GM18873 (cell line): ENCODE data around the gene WAC.

Experiments
- ATAC-seq: cut with Tn5 transposase; IDR thresholded peaks from one replicate; pipeline ENCODE4 v1.9.1; 2021; ENCODE audit warnings: mild to moderate bottlenecking, moderate library complexity, moderate number of reproducible peaks; ENCODE audit not compliant: unreplicated experiment, low FRiP score

WAC gene

GRCh38 chr10:28530751-28531150 lies 2.2 kb upstream of the WAC start:
- ATAC-seq: no peak

DNA sequence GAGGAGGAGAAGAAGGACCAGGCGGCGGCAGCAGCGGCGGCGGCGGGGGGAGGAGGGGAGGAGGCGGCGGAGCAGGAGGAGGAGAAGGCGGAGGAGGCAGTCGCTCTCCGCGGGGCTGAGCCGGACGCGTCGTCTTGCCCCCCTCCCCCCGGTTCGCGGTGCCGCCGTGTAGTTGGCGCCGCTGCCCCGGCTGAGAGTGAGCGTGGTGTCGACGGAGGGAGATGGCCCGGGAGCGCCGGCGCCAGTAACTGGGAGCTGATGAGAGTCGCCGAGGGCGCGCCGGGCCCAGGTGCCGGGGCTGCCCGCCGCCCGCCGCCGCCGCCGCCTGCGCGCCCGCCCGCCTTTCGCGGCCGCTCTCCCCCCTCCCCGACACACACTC lies 257 bp downstream of the WAC start:
- ATAC-seq: no peak

DNA sequence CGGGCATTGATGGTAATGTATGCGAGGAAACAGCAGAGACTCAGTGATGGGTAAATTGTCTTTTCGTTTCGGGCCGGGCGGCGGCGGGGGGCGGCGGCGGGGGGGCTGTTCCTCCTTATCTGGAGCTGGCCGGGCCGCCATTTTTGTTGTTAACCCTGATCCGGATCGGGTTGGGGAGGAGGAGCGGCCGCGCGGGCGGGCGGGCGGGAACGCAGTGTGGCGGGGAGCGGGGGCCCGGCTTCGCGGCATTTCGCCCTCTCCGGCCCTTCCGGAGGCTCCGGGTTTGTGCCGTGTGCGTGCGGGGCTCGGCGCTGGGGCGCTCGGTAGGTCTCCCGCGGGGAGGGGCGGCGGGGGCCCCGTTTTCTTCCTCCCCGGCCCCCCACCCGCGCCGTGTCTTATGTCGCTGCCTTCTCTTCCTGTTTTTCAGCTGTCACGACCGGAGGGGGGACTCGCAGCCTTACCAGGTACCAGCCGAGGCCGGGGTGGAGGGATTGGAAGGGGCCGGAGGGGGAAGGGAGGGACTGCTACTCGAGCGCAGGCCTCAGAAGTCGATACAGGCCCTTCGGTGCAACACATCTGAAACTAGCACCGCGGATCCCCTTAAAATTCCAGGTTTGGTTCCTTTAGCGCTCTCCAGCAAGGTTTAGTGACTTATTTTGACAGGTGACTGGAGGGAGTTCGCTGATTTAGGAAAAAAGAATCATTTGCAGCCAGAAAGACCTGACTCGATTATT lies 820 bp downstream of the WAC start:
- ATAC-seq: no peak

GRCh38 chr10:28535846-28536245 lies 2.9 kb downstream of the WAC start:
- ATAC-seq: no peak

DNA sequence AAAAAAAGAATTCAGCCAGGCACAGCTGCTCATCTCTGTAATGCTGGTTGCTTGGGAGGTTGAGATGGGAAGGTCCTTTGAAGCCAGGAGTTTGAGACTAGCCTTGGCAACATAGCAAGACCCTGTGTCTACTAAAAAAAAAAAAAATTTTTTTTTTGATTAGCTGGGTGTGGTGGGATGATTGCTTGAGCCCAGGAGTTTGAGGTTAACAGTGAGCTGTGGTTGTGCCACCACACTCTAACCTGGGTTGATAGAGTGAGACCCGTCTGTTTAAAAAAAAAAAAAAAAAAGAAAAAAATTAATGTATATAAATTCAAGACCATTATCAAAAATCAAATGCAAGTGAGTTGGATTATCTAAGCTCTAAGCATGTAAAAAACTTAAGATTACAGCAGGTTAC lies 5.7 kb downstream of the WAC start:
- ATAC-seq: no peak

- ATAC-seq: no peak
Observed at GRCh38 chr10:28540145-28540544, 7.2 kb downstream of the WAC start.

DNA sequence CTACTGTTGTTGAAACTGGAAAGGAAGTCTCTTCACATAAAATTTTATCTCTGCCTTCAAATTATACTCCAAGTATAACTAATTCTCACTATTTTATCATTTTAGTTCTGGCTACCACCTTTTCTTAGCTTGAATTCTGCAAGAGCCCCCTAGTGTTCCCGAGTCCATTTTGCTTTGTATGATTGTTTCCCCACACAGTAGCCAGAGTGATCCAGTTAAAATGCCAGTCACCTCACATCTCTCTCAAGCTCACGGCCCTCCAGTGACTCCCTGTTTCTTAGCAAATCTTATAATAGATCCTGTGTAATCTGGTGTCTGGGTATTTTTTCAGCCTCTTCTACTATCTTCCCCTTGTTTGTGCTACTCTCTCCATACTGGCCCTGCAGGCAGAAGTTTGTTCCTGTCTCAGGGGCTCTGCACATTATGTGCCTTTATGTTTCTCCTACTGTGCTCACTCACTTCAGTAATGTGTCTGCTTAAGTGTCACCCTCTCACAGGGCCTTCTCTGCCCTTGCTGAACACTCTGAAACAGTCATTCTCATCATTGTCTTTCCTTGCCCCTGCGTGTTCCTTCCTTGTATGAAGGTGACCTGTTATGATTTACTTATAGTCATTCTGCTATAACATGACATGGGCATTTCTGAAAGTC lies 8.9 kb downstream of the WAC start:
- ATAC-seq: no peak

DNA sequence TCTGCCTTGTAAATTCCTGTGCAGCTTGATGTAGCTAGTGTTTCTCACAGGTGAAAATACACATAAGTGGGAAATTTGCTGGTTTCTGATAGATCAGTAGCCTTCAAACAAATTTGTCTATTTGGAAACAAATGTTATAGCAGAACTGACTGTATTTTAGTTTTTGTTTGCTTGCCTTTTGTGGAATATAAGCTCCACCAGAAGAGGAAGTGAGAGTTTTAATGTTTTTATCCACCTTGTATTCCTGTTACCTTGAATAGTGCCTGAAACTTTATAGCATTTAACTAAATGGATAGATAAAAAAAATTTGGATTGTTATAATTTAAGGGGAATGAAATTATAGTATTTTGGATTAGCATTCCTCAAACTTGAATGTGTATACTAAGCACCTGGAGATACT lies 9.8 kb downstream of the WAC start:
- ATAC-seq: no peak

DNA sequence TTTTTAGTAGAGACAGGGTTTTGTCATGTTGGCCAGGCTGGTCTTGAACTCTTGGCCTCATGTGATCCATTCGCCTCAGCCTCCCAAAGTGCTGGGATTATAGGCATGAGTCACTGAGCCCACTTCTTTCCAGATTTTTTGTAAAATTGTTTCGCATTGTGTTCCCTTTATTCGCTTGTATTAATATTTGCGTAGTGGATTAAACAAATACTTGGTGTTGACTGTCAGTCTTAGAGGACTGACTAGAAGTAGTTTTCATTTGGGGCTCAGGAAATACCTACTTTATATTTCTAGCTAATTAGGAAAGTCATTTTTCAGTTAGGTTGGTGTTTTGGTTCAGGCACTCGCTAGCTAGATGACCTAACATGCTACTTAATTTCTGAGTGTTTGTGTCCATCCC lies 11.1 kb downstream of the WAC start:
- ATAC-seq: no peak

- ATAC-seq: no peak
Observed at GRCh38 chr10:28545967-28546644, 13.2 kb downstream of the WAC start.

- no peak for ATAC-seq
Observed at GRCh38 chr10:28548781-28549498, 16.0 kb downstream of the WAC start.

DNA sequence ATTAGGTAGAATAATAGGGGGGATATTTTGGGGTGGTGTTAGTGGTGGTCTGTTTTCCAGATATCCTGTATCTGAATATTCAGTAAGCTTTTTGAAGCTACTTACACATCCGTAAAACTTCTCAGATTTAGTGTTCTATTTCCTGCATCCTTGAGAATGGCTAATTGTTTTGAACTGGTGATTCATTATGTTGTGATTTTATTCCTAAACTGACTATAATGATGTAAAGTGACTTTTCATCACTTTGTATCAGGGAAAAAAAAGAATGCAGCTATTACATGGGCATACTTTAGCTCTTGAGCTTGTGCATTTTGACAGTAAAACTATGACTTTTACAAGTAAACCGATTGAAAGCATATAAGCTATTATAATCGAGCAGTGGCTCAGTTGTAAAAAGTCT lies 18.2 kb downstream of the WAC start:
- ATAC-seq: no peak

DNA sequence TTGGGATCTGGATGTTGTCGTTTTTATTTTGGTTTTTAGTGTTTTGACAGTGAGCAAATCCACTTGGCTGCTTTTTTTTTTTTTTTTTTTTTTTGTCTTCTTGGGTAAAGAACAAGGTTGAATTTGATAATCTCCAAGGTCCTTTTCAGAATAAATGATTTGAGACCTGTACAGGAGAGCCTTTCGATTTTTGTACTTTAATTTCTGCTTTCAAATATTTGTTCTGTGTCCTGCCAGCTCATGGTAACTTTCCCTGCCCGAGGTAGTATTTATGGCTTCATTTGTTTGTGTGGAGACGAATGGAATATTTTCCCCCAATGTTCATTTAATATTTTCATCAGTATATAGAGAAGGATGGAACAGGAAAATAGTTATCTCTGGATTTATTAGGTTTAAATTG lies 19.9 kb downstream of the WAC start:
- ATAC-seq: no peak

DNA sequence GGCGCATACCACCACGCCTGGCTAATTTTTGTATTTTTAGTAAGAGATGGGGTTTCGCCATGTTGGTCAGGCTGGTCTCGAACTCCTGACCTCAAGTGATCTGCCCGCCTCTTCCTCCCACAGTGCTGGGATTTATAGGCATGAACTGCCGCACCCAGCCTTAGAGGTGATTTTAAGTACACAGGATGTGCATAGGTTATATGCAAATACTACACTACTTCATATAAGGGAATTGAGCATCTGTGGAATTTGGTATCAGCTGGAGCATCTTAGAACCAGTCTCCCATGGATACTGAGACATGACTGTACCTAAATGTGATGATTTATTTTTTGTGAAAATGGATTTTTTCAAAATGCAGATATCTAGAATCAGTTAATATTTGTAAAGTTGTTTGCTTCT lies 21.1 kb downstream of the WAC start:
- no peak for ATAC-seq

GRCh38 chr10:28554952-28555351 lies 22.0 kb downstream of the WAC start:
- no peak for ATAC-seq

- no peak for ATAC-seq
Observed at GRCh38 chr10:28555358-28555757, 22.4 kb downstream of the WAC start.

GRCh38 chr10:28556142-28556541 lies 23.2 kb downstream of the WAC start:
- no peak for ATAC-seq

DNA sequence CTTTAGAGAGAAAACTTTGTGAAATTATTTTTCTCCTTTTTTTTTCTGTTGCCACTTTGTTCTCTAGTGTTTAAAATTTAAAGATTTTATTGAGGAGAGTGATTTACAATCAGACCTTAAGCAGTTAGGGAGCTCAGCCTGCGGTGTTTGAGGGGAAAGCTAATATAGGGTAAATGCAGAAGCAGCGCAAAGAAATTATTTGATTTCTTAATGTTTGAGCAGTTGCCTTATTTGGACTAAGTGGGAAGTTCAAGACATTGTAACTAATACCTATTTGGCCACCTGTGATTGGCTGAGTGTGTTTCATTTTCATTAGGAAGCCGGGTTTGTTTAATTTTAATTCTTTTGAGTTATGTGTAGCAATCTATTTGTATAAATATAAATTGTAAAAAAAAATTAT lies 25.3 kb downstream of the WAC start:
- no peak for ATAC-seq

DNA sequence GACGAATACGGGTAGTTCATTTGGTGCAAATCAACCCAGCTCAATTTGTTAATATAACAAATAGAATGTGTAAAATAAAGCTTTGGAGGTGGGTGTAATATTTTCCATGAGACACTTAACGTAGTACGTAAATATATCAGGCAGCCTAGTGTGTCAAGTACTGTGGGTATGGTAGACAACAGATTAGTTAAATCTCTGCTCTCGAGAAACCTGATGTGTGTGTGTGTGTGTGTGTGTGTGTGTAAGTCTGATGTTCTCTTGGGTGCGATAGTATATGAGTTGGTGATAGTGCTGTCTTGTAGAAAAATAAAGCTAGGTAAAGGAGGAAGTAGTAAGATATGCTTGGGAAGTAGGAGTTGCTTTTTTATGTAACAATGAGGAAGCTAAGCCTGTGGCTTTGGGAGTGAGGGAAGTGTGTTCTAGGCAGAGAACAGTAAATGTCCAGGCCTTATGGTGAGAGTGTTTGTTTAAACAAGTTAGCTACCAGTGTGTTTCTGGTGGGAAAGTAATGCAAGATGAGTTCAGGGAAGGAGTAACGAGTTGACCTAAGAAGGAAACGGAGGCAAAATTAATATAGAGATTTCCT lies 26.1 kb downstream of the WAC start:
- ATAC-seq: no peak

DNA sequence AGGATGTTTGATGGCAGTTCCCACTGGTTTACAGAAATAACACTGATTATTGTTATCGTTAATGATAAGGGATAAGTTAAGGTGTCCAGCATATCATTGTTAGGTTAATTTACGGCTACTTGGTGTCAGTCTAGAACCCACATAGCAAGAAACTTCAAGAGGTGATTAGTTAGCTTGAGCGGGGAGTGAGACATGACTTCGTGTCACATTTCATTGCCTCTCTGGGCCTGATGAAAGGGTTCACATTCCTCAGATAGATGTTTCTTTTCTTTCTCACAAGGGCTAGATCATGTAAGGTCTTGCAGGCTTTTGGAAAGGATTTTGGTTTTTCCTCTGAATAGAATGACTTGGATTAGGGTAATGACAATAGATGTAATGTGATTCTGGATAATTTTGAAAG lies 26.7 kb downstream of the WAC start:
- ATAC-seq: no peak

DNA sequence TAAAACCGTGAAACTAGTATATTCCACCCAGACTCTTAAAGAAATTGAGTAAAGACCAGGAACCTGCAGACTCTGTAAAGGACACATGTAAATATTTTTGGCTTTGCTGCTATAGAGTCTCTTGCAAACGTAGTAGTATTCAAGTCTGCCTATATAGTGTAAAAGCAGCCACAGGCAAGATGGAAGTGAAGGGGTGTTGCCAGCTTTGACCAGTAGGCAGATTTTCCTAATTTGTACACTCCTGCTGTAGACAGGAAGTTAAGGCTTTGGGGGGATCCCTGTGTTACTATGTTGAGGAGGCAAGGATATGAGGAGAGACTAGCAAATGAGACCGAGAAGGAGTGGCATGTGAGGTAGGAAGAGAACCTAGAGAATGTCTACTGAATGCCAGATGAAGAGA lies 27.7 kb downstream of the WAC start:
- ATAC-seq: no peak
